HCT116 (cell line): ENCODE measurements around the gene SPATA25. TPM values are rescaled to one million over a fixed set of nuclear protein-coding genes. Genes with fewer than 3 reads are reported as not detected.

ENCODE experiments used
- ATAC-seq: fragments of 200-7000 bp; cut with Tn5 transposase; 2 replicates; pipeline ENCODE4 v1.9.1; 2020; ENCODE audit warnings: mild to moderate bottlenecking, moderate library complexity
- BruUV-seq: library from RNA; stranded (reverse); fragments of 400-500 nt; replicated peaks from 2 replicates; lab custom pipeline; 2021; lab: Mats Ljungman, UMichigan
- CTCF ChIA-PET: fragments of 300-600 bp; sonication (Branson Sonifier 250); formaldehyde crosslinking; loops from one replicate; lab custom pipeline; 2021; ENCODE audit warnings: antibody characterized with exemption; lab: Charles Lee
- POLR2A ChIA-PET: fragments of 300-600, 350-600 bp; sonication (Branson Sonifier 250); formaldehyde crosslinking; loops from one replicate; lab custom pipeline; 2021; ENCODE audit warnings: antibody characterized with exemption; lab: Charles Lee
- RAD21 ChIA-PET, 2 experiments: fragments of 300-600 bp; sonication (Branson Sonifier 250); formaldehyde crosslinking; loops; one replicate each; lab custom pipeline; 2023; ENCODE audit warnings: low total read pairs in 2 of 2; ENCODE audit not compliant: uncharacterized antibody in 2 of 2, unreplicated experiment in 2 of 2, low non-redundant PET in 1 of 2; lab: Charles Lee
- DNase-seq: peaks from one replicate; pipeline ENCODE4 v3.0.0-alpha.2; 2010; ENCODE audit warnings: low read depth, low spot score
- H2AFZ ChIP-seq: fragments of 200-600 bp; shearing (Covaris generic), sonication (generic); 2 replicates; pipeline ENCODE4 v1.6.1; 2017; ENCODE audit warnings: low read depth, mixed run types, mixed read lengths, antibody characterized with exemption, low read length; ENCODE audit not compliant: poor library complexity, severe bottlenecking
- H3K27ac ChIP-seq: 2 replicates; pipeline ENCODE4 v1.5.1; 2012; ENCODE audit warnings: low read depth, low read length
- H3K27me3 ChIP-seq: fragments of 200-600 bp; sonication (generic); 2 replicates; pipeline ENCODE4 v1.6.1; 2016; ENCODE audit warnings: mixed run types, low read length, mixed read lengths; ENCODE audit not compliant: insufficient read depth
- H3K36me3 ChIP-seq, 2 experiments: fragments of 200-500 bp in 1 of 2; fragments of 200-600 bp in 1 of 2; sonication (Bioruptor generic) in 1 of 2; sonication (generic) in 1 of 2; 2 replicates each; pipeline versions ENCODE4 v1.5.1 to v1.6.1; 2014 to 2016; ENCODE audit warnings: low read length in 2 of 2, inconsistent platforms in 1 of 2, mixed read lengths in 1 of 2, mixed run types in 1 of 2; ENCODE audit not compliant: insufficient read depth in 2 of 2, control insufficient read depth in 1 of 2
- H3K4me1 ChIP-seq, 2 experiments: fragments of 200-600 bp in 1 of 2; sonication (generic) in 1 of 2; 2 replicates each; pipeline versions ENCODE4 v1.5.1 to v1.6.1; 2012 to 2017; ENCODE audit warnings: low read length in 2 of 2, inconsistent platforms in 1 of 2, mild to moderate bottlenecking in 1 of 2, mixed read lengths in 1 of 2, mixed run types in 1 of 2, moderate library complexity in 1 of 2; ENCODE audit not compliant: insufficient read depth in 2 of 2, control insufficient read depth in 1 of 2
- H3K4me2 ChIP-seq: fragments of 200-600 bp; sonication (generic); 2 replicates; pipeline ENCODE4 v1.6.1; 2017; ENCODE audit warnings: mixed run types, low read length, mixed read lengths
- H3K4me3 ChIP-seq, 2 experiments: fragments of 200-600 bp in 1 of 2; sonication (generic) in 1 of 2; replicated peaks in 1 of 2; 2 replicates each; pipeline ENCODE4 v1.5.1; 2011 to 2016; ENCODE audit warnings: low read length in 2 of 2, control low read depth in 1 of 2, low read depth in 1 of 2, mild to moderate bottlenecking in 1 of 2, mixed read lengths in 1 of 2, mixed run types in 1 of 2
- H3K79me2 ChIP-seq: fragments of 200-600 bp; sonication (generic); 2 replicates; pipeline ENCODE4 v1.6.1; 2017; ENCODE audit warnings: mild to moderate bottlenecking, mixed run types, low read length, moderate library complexity, mixed read lengths; ENCODE audit not compliant: insufficient read depth
- H3K9ac ChIP-seq: fragments of 200-600 bp; sonication (generic); 2 replicates; pipeline ENCODE4 v1.6.1; 2016; ENCODE audit warnings: low read length, mixed read lengths
- H3K9me2 ChIP-seq: fragments of 200-600 bp; sonication (generic), shearing (Covaris generic); 2 replicates; pipeline ENCODE4 v1.6.1; 2017; ENCODE audit warnings: mixed run types, mild to moderate bottlenecking, moderate library complexity; ENCODE audit not compliant: insufficient read depth
- H3K9me3 ChIP-seq, 2 experiments: fragments of 200-500 bp in 1 of 2; fragments of 200-600 bp in 1 of 2; sonication (Bioruptor generic) in 1 of 2; sonication (generic) in 1 of 2; 2 replicates each; pipeline ENCODE4 v1.6.1; 2014 to 2017; ENCODE audit warnings: low read length in 2 of 2, mixed read lengths in 2 of 2, inconsistent platforms in 1 of 2, low read depth in 1 of 2, mild to moderate bottlenecking in 1 of 2, mixed run types in 1 of 2, moderate library complexity in 1 of 2; ENCODE audit not compliant: control insufficient read depth in 1 of 2, insufficient read depth in 1 of 2
- H4K20me1 ChIP-seq: fragments of 200-600 bp; sonication (generic), shearing (Covaris generic); 2 replicates; pipeline ENCODE4 v1.6.1; 2017; ENCODE audit warnings: mixed run types, mild to moderate bottlenecking, moderate library complexity; ENCODE audit not compliant: insufficient read depth
- EGR1 ChIP-seq: IDR thresholded peaks from 2 replicates; pipeline ENCODE4 v1.6.1; 2012; ENCODE audit warnings: low read depth
- ELF1 ChIP-seq: IDR thresholded peaks from 2 replicates; pipeline ENCODE4 v1.6.1; 2012; ENCODE audit warnings: low read depth, borderline replicate concordance
- EZH2phosphoT487 ChIP-seq: fragments of 200-600 bp; IDR thresholded peaks from 2 replicates; pipeline ENCODE4 v1.6.1; 2018; ENCODE audit warnings: antibody characterized with exemption, borderline replicate concordance
- JUND ChIP-seq: IDR thresholded peaks from 2 replicates; pipeline ENCODE4 v1.6.1; 2012
- MAX ChIP-seq: IDR thresholded peaks from 2 replicates; pipeline ENCODE4 v1.6.1; 2012
- SIN3A ChIP-seq: IDR thresholded peaks from 2 replicates; pipeline ENCODE4 v1.6.1; 2012; ENCODE audit warnings: low read depth
- ZBTB33 ChIP-seq: IDR thresholded peaks from 2 replicates; pipeline ENCODE4 v1.6.1; 2011; ENCODE audit warnings: mild to moderate bottlenecking, low read length, moderate library complexity; ENCODE audit not compliant: insufficient replicate concordance; ENCODE audit errors: extremely low read depth
- intact Hi-C: fragments of 100-400 bp; cut with micrococcal nuclease; formaldehyde crosslinking; loops from 2 replicates; pipeline ENCODE4 v1.10.0; 2022
- total RNA-seq: library from RNA; stranded (reverse); gene quantifications from one replicate; pipeline ENCODE4 v1.2.1, GENCODE V29; 2021; ENCODE audit not compliant: unreplicated experiment
- TF ChIP-seq, protein P1 (sequence below): IDR thresholded peaks from 2 replicates; pipeline ENCODE4 v1.6.1; 2012

Gene SPATA25
- total RNA-seq, 1 experiment from 2014 or later = 0.42 TPM

- Histone ChIP-seq H3K27me3 (no peaks in the 10 kb centered on the region), H3K4me1 (no peaks in the 10 kb centered on the region), H3K9ac (no peak overlapping the region), H3K9me2 (no peaks in the 10 kb centered on the region), H3K4me2 (no peak overlapping the region), H2AFZ (no peak overlapping the region), H3K4me3 (no peak overlapping the region), H3K27ac (no peak overlapping the region), H4K20me1 (no peaks in the 10 kb centered on the region), H3K36me3 (peaks cover 3 to 5% of the 10 kb centered on the region in 2 experiments; a peak in 2 of 4 replicates), H3K79me2 (no peaks in the 10 kb centered on the region), H3K9me3 (no peaks in the 10 kb centered on the region)
- DNase-seq (no peak), ATAC-seq (no peak)
- CTCF ChIA-PET = interaction anchor here (0.7 kb wide), 1 partner anchor 11 kb away, joined by 3 read pairs; no protein-coding TSS in a partner anchor
- POLR2A ChIA-PET = no interaction called here
- TF ChIP-seq EZH2phosphoT487 (no peak), ZBTB33 (no peak), JUND (no peak), EGR1 (no peak), MAX (no peak), ELF1 (no peak), SIN3A (no peak)
- TF ChIP-seq, protein P1, sequence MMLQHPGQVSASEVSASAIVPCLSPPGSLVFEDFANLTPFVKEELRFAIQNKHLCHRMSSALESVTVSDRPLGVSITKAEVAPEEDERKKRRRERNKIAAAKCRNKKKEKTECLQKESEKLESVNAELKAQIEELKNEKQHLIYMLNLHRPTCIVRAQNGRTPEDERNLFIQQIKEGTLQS = no peak
- RAD21 ChIA-PET = no interaction called here
- BruUV-seq = no TSS peak
- intact Hi-C loops = no loop called here
Measured at GRCh38 chr20:45899046-45899835, 11.8 kb upstream of the SPATA25 start.
